ENCODE results near the gene SPAAR. TPM values are rescaled to one million over a fixed set of nuclear protein-coding genes. Genes with fewer than 3 reads are reported as not detected.

SPAAR gene
- total and polyA plus RNA-seq, 4 donors: 0.65 to 2.4 (median 1.1) TPM

GRCh38 chr9:35891646-35892045 lies 17.6 kb upstream of the SPAAR start (continued):
- TF ChIP-seq MAX (IDR thresholded peaks at IDR 0.05): no peak
- TF ChIP-seq GABPA (IDR thresholded peaks at IDR 0.05 in 1 of 2, conservative IDR thresholded peaks at IDR 0.05 in 1 of 2): no peak
- no peak for TF ChIP-seq FOXA1 (IDR thresholded peaks at IDR 0.05)
- no peak for TF ChIP-seq HNF4A (conservative IDR thresholded peaks at IDR 0.05)

DNA sequence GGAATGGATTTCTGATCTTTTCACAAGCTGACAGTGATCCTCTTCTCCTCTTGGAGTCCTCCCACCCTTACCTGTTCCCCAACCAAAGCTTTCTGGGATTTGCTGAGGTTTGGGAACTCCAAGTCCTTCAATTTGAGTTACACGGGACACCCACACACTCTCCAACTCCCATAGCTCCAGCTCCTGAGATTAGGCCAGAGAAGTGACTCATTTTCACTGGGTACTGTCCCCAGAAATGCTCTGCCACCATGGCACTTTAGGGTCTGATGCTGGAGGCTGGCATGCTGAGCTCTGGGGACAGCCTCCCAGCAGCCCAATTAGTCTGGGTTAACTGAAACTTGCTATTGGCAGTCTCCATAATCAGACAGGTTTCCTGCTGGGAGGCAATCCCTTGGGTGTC lies 17.2 kb upstream of the SPAAR start:
- peaks cover 0 to 2% (median 0%) of the 10 kb centered on the region in 4 donors for H3K27me3 ChIP-seq (ENCODE audit: control insufficient read depth in 4 of 4, insufficient read depth in 4 of 4, low read length in 3 of 4)
- H3K4me3 ChIP-seq (ENCODE audit: low read depth in 1 of 3, low read length in 3 of 3): no peak overlapping the region
- H3K36me3 ChIP-seq (ENCODE audit: control insufficient read depth in 4 of 4, insufficient read depth in 3 of 4, low read depth in 1 of 4, low read length in 3 of 4): no peaks in the 10 kb centered on the region
- 93% methylated on average over 1 of the region's 1 CpG for WGBS
- H3K27ac ChIP-seq (ENCODE audit: low read depth in 1 of 2, low read length in 2 of 2): no peak overlapping the region
- no peaks in the 10 kb centered on the region for H3K9me3 ChIP-seq (ENCODE audit: control insufficient read depth in 4 of 4, low read length in 3 of 4)
- no peak overlapping the region for H3K9ac ChIP-seq (ENCODE audit: low read depth in 1 of 2, low read length in 2 of 2)
- TF ChIP-seq HNF4G (IDR thresholded peaks at IDR 0.05) (no peak), JUND (IDR thresholded peaks at IDR 0.05) (no peak), RAD21 (IDR thresholded peaks at IDR 0.05) (no peak), RXRA (IDR thresholded peaks at IDR 0.05) (no peak), HNF4A (conservative IDR thresholded peaks at IDR 0.05) (no peak), EGR1 (IDR thresholded peaks at IDR 0.05; ENCODE audit: low read depth in 2 of 2) (no peak), ATF3 (IDR thresholded peaks at IDR 0.05) (no peak), GABPA (IDR thresholded peaks at IDR 0.05 in 1 of 2, conservative IDR thresholded peaks at IDR 0.05 in 1 of 2) (no peak), FOXA2 (IDR thresholded peaks at IDR 0.05) (no peak), SP1 (IDR thresholded peaks at IDR 0.05) (no peak)
- TF ChIP-seq, protein P1, sequence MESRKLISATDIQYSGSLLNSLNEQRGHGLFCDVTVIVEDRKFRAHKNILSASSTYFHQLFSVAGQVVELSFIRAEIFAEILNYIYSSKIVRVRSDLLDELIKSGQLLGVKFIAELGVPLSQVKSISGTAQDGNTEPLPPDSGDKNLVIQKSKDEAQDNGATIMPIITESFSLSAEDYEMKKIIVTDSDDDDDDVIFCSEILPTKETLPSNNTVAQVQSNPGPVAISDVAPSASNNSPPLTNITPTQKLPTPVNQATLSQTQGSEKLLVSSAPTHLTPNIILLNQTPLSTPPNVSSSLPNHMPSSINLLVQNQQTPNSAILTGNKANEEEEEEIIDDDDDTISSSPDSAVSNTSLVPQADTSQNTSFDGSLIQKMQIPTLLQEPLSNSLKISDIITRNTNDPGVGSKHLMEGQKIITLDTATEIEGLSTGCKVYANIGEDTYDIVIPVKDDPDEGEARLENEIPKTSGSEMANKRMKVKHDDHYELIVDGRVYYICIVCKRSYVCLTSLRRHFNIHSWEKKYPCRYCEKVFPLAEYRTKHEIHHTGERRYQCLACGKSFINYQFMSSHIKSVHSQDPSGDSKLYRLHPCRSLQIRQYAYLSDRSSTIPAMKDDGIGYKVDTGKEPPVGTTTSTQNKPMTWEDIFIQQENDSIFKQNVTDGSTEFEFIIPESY (IDR thresholded peaks at IDR 0.05): no peak
- TF ChIP-seq, protein P2, sequence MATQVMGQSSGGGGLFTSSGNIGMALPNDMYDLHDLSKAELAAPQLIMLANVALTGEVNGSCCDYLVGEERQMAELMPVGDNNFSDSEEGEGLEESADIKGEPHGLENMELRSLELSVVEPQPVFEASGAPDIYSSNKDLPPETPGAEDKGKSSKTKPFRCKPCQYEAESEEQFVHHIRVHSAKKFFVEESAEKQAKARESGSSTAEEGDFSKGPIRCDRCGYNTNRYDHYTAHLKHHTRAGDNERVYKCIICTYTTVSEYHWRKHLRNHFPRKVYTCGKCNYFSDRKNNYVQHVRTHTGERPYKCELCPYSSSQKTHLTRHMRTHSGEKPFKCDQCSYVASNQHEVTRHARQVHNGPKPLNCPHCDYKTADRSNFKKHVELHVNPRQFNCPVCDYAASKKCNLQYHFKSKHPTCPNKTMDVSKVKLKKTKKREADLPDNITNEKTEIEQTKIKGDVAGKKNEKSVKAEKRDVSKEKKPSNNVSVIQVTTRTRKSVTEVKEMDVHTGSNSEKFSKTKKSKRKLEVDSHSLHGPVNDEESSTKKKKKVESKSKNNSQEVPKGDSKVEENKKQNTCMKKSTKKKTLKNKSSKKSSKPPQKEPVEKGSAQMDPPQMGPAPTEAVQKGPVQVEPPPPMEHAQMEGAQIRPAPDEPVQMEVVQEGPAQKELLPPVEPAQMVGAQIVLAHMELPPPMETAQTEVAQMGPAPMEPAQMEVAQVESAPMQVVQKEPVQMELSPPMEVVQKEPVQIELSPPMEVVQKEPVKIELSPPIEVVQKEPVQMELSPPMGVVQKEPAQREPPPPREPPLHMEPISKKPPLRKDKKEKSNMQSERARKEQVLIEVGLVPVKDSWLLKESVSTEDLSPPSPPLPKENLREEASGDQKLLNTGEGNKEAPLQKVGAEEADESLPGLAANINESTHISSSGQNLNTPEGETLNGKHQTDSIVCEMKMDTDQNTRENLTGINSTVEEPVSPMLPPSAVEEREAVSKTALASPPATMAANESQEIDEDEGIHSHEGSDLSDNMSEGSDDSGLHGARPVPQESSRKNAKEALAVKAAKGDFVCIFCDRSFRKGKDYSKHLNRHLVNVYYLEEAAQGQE (IDR thresholded peaks at IDR 0.05): no peak
- TF ChIP-seq, protein P3, sequence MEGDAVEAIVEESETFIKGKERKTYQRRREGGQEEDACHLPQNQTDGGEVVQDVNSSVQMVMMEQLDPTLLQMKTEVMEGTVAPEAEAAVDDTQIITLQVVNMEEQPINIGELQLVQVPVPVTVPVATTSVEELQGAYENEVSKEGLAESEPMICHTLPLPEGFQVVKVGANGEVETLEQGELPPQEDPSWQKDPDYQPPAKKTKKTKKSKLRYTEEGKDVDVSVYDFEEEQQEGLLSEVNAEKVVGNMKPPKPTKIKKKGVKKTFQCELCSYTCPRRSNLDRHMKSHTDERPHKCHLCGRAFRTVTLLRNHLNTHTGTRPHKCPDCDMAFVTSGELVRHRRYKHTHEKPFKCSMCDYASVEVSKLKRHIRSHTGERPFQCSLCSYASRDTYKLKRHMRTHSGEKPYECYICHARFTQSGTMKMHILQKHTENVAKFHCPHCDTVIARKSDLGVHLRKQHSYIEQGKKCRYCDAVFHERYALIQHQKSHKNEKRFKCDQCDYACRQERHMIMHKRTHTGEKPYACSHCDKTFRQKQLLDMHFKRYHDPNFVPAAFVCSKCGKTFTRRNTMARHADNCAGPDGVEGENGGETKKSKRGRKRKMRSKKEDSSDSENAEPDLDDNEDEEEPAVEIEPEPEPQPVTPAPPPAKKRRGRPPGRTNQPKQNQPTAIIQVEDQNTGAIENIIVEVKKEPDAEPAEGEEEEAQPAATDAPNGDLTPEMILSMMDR (IDR thresholded peaks at IDR 0.05; ENCODE audit: low read depth, low read length, missing input control): no peak
- no peaks in the 10 kb centered on the region for H3K4me1 ChIP-seq (ENCODE audit: control insufficient read depth in 4 of 4, insufficient read depth in 4 of 4, low read length in 3 of 4)
- no peak for DNase-seq (ENCODE audit: low spot score)

Measured in liver (tissue), 9 donors.